Gastroesophageal sphincter (tissue), 4 donors: Measurements from ENCODE around the gene CRHR2. TPM values are rescaled to one million over a fixed set of nuclear protein-coding genes. Genes with fewer than 3 reads are reported as not detected.

ENCODE experiments used
- ATAC-seq: fragments of 150-250 bp; one replicate; pipeline ENCODE4 v1.9.1; 2016; ENCODE audit warnings: mild to moderate bottlenecking, moderate library complexity
- H3K27ac ChIP-seq, 4 donors: fragments of 200-600 bp; sonication (generic) in 3 of 4; 1 replicate in 3 of 4; 2 replicates in 1 of 4; pipeline ENCODE4 v1.5.1; 2016 to 2019
- H3K27me3 ChIP-seq: fragments of 200-600 bp; sonication (generic); one replicate; pipeline ENCODE4 v1.5.1; 2019
- H3K36me3 ChIP-seq, 2 donors: fragments of 200-600 bp; sonication (generic); one replicate each; pipeline ENCODE4 v1.5.1; 2019; ENCODE audit warnings: control low read depth in 1 of 2
- H3K4me1 ChIP-seq, 3 donors: fragments of 200-600 bp; sonication (generic); 1 replicate in 2 of 3; 2 replicates in 1 of 3; pipeline ENCODE4 v1.5.1; 2016 to 2019; ENCODE audit warnings: control low read depth in 2 of 3
- H3K4me3 ChIP-seq, 2 donors: fragments of 200-600 bp; sonication (generic); one replicate each; pipeline ENCODE4 v1.5.1; 2019; ENCODE audit warnings: mild to moderate bottlenecking in 1 of 2, moderate library complexity in 1 of 2
- H3K9me3 ChIP-seq, 3 donors: fragments of 200-600 bp; sonication (generic); one replicate each; pipeline ENCODE4 v1.5.1; 2017 to 2019; ENCODE audit warnings: control low read depth in 2 of 3
- CTCF ChIP-seq, 4 experiments: fragments of 200-600 bp in 2 of 4; fragments of 450-650 bp in 2 of 4; sonication (generic) in 1 of 4; IDR thresholded peaks; one replicate each; pipeline ENCODE4 v1.5.1; 2017 to 2019; ENCODE audit warnings: antibody characterized with exemption in 4 of 4, mild to moderate bottlenecking in 2 of 4, moderate library complexity in 2 of 4
- EP300 ChIP-seq: sonication (generic); formaldehyde crosslinking; IDR thresholded peaks from one replicate; pipeline ENCODE4 v1.6.1; 2017; ENCODE audit warnings: antibody characterized with exemption, mild to moderate bottlenecking
- POLR2A ChIP-seq, 2 donors: fragments of 450-650 bp; IDR thresholded peaks; one replicate each; pipeline ENCODE4 v1.6.1; 2017; ENCODE audit warnings: antibody characterized with exemption in 2 of 2, mild to moderate bottlenecking in 2 of 2, moderate library complexity in 1 of 2
- POLR2AphosphoS5 ChIP-seq: sonication (generic); formaldehyde crosslinking; IDR thresholded peaks from one replicate; pipeline ENCODE4 v1.6.1; 2017; ENCODE audit warnings: antibody characterized with exemption
- WGBS, 2 donors: methylation state at CpG; one replicate each; pipeline ENCODE4 v1.1.5; 2018; ENCODE audit warnings: low coverage in 1 of 2; 5-methylcytosine and 5-hydroxymethylcytosine counted together
- total RNA-seq, 4 donors: library from RNA; depleted of rRNA; stranded (reverse); fragments of >200 nt; gene quantifications; one replicate each; pipeline ENCODE4 v1.1.0, GENCODE V29; 2016

Gene CRHR2
- total RNA-seq, 4 donors from 2014 or later, result 0.15 to 0.77 (median 0.47) TPM; not detected in 1

- 90 to 100% methylated on average over 1 to 8 of the region's 15 CpGs for WGBS, 2 donors
- H3K27ac ChIP-seq, result no peak overlapping the region
- no peaks in the 10 kb centered on the region for H3K36me3 ChIP-seq
- no peaks in the 10 kb centered on the region for H3K4me1 ChIP-seq
- no peaks in the 10 kb centered on the region for H3K27me3 ChIP-seq
- ATAC-seq, result no peak
- H3K4me3 ChIP-seq, result no peak overlapping the region
- no peaks in the 10 kb centered on the region for H3K9me3 ChIP-seq
- no peak for TF ChIP-seq CTCF (IDR thresholded peaks at IDR 0.05)
- TF ChIP-seq EP300, result no peak
Observed at GRCh38 chr7:30654296-30655090, 27.8 kb downstream of the CRHR2 start.

DNA sequence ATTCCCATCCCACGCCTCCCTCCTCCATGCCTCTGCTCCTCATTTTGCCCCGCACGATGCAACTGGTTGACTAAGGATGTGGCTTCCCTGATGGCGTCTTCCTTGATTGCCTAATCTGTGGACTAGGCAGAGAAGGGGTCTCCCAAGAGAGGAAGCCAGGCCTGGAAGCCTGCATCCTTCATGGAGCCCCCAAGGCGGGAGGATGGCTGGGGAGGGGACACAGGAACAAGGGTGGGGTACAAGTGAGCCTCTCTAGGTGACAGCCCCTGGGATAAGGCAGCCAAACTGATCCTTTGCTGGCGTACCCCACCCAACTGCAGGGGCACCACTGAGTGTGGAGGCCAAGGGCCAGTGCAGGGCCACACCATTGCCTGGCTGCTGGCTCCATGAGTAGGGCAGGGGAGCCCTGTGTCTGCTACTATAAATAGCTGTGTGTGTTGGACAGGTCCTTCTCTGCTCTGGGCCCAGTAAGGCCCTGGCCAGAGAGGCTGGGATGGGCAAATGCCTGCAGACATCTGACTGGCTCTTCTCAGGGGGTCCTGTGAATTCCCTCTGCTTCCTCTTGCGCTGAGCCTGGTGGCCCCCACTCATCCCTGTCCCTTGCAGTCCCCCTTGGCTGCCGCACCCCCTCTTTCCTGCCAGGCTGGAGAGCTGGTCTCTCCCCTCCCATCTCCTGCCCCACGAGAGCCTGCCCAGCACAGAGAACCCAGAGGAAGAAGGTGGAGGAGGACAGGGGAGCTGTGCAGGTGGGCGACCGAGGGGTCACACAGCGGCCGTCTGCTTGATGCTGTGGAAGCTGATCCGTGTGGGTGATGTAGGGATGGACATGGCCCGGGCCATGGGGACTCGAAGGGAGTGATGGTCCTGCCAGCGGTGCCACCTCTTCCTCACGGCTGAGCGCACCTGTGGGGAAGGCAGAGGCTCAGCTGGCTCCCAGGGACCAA lies 29.3 kb downstream of the CRHR2 start:
- Histone ChIP-seq H3K27me3 (no peaks in the 10 kb centered on the region), H3K9me3 (no peaks in the 10 kb centered on the region), H3K27ac (no peak overlapping the region), H3K4me3 (no peak overlapping the region), H3K4me1 (no peaks in the 10 kb centered on the region), H3K36me3 (no peaks in the 10 kb centered on the region)
- TF ChIP-seq POLR2AphosphoS5 (no peak), POLR2A (IDR thresholded peaks at IDR 0.05) (no peak), CTCF (IDR thresholded peaks at IDR 0.05) (no peak), EP300 (no peak)
- no peak for ATAC-seq
- WGBS, 2 donors, result no CpG with 5 or more reads among the region's 19 CpGs

- Histone ChIP-seq H3K27me3 (no peaks in the 10 kb centered on the region), H3K36me3 (no peaks in the 10 kb centered on the region), H3K9me3 (no peaks in the 10 kb centered on the region), H3K27ac (no peak overlapping the region), H3K4me3 (no peak overlapping the region), H3K4me1 (no peaks in the 10 kb centered on the region)
- TF ChIP-seq POLR2AphosphoS5, result no peak
- no peak for TF ChIP-seq POLR2A (IDR thresholded peaks at IDR 0.05)
- no peak for TF ChIP-seq EP300
- TF ChIP-seq CTCF (IDR thresholded peaks at IDR 0.05), result no peak
- WGBS, 2 donors, result 83 to 93% methylated on average over 3 to 5 of the region's 7 CpGs
- no peak for ATAC-seq
Observed at GRCh38 chr7:30652132-30652531, 30.1 kb downstream of the CRHR2 start.

GRCh38 chr7:30650421-30650808 lies 31.8 kb downstream of the CRHR2 start:
- 69 to 88% methylated on average over 1 to 3 of the region's 7 CpGs for WGBS, 2 donors
- Histone ChIP-seq H3K9me3 (no peaks in the 10 kb centered on the region), H3K27ac (no peak overlapping the region), H3K36me3 (peaks cover 0 to 9% of the 10 kb centered on the region in 2 donors), H3K4me3 (no peak overlapping the region), H3K27me3 (no peaks in the 10 kb centered on the region), H3K4me1 (no peaks in the 10 kb centered on the region)
- TF ChIP-seq CTCF (IDR thresholded peaks at IDR 0.05) (no peak), POLR2A (IDR thresholded peaks at IDR 0.05) (no peak), POLR2AphosphoS5 (no peak), EP300 (no peak)
- no peak for ATAC-seq
